Effector CD8-positive, alpha-beta T cell (primary cell): ENCODE measurements around the gene RAB40A.
A peak's percentile ranks its signal among the peaks of the same experiment; 100 is the strongest.

Experiments used
- DNase-seq: peaks from one replicate; lab custom pipeline; 2025; lab: John Stamatoyannopoulos, UW
- total RNA-seq, 4 experiments: gene quantifications; one replicate each; lab custom pipeline; 2026; lab: John Stamatoyannopoulos, UW

RAB40A gene, protein sequence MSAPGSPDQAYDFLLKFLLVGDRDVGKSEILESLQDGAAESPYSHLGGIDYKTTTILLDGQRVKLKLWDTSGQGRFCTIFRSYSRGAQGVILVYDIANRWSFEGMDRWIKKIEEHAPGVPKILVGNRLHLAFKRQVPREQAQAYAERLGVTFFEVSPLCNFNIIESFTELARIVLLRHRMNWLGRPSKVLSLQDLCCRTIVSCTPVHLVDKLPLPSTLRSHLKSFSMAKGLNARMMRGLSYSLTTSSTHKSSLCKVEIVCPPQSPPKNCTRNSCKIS
- total RNA-seq = 0 to 0.10 (median 0) reads per million in 4 experiments

DNA sequence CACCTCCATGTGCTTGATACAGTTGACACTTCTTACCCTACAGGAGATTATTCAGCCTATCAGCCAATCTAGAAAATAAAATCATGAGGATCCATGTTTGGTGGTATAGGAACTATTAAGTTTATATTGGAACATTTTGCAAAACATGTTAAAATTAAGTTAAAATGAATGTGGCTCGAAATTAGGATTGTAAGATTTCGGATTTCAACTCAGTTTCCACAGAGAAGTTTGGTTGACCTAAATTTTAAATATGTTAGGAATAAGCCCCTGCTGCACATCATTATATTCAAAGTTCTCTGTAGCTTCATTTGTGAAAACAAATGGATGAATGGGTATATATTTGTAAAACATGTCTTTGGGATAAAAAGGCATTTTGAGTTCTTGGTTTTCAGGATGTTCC lies at the start of gene RAB40A:
TSS of gene RAB40A (minus strand) at position 101 of the 400 bp plus-strand sequence. CDS start 18,733 bp downstream, outside the sequence.
- DNase-seq = no peak

DNA sequence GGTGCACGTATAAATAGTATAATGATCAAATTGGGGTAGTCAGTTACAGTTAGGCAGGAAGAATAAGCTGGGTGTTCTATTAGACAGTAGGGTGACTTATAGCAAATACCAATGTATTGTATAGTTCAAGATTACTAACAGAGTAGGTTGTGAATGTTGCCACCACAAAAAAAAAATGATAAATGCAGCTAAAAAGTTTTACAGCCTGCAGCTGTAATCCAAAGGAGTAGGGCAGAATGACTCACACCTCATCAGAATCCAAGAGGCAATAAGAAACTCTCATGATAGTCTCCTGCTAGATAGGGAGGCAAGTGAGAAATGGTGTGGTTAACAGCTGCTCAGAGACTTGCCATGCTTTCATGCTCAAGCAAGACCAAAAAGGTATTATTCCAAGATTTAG lies 46.5 kb upstream of the RAB40A start:
- no peak for DNase-seq

DNA sequence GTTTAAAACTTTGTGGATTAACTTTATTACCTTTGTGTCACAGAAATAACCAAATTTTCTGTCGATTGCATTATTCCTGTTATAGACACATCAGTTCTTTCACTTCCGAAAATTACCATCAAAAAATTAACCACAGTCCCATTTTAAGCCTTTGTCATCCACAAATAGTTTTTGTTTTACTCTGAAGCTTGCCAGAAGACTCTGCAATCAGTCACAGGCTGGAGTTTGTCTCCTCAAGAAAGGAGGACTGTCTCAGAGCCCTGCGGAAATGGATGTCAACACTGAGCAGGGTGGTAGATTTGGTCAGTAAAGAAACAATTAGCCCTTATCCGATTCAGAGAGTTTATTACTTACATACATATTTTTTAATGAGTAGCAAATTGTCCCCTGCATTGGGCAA lies 45.9 kb upstream of the RAB40A start:
- DNase-seq = no peak

DNA sequence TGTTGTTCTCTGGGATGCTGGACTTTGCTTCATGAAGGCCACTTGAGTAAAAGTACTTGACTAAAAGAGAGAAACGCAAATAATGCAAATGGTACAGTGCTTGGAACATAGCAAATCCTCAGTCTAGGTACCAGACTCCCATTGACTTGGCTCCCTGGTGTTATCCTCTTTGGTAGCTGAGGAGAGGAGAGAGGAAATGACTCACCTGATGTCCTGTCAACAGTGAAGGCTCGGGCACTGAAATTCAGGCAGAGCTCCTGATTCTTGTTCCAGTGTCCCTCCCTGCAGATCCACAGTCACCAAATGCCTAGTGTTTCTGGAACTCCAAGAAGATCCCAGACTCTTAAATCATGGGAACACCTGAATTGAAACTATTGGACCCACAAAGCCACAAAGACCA lies 43.5 kb upstream of the RAB40A start:
- no peak for DNase-seq

DNA sequence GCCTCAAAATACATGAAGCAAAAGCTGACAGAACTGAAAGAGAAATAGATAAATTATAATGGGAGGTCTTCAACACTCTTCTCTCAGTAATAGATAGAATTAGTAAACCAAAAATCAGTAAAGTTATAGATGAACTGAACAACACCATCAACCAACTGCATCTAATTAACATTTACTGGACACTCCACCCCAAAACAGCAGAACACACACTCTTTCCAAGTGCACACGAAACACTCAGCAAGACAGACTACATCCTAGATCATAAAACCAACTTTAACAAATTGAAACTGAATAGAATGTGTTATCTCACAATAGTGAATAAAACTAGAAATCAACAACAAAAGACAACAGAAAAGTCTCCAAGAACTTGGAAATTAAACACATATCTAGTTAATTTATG lies 41.0 kb upstream of the RAB40A start:
- no peak for DNase-seq

DNA sequence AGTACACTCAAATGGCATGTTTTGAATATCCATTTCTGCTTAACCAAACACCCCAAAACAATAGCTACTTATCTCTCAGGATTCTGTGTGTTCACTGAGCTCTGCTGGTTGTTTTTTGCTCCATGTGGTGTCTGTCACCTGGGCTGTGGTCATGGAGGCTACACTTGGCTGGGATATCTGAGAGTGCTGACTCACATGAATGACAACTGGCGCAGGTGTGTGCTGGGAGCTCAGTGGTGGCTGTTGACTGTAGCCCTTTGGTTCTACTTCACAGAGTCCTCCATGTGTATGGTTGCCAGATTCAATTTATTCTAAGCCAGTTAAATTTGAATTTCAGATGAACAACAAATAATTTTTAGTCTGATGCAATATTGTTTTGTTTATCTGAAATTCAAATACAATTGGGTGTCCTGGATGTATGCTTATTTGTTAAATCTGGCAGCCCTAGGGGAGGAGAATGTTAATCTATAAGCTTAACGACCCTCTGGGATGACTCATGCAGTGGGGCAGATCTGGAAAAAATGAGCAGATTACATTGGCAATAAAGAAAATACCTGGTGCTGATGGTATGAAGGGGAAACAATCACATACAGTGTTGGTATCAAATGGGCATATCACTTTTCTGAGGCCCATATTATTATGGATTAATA lies 37.8 kb upstream of the RAB40A start:
- no peak for DNase-seq

DNA sequence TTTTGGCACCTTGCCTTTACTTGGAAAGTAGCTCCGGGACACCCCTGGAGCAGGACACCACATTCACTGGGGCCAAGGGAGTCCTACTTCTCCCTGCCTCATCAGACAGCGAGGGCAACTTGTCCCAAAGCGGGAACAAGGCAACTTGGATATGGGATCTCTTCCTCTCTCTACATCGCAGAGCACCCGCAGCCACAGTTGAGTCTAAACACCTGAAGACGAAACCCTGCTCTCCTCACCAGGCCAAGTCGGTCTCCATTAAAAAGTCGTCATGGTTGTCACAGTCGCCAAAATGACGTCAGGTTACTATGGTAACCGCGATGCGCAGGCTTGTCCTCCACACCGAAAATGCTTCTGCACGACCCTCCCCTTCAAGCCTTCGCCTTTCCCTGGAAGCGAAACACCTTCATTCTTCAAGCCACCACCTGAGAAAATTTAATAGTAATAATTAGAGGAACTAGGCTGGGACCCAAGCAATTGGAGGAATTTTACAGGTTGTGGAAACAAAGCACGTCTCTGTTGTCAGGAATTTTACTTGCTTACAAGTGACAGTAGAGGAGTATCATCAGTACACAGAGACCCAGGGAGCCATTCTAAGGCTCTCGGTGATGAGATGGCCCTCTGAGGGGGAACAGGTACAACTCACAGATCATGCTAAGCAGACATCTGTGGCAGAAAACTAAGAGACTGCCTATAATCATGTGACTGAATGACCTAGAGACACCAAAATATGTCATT lies 35.6 kb upstream of the RAB40A start:
- DNase-seq = peak; percentile 37

DNA sequence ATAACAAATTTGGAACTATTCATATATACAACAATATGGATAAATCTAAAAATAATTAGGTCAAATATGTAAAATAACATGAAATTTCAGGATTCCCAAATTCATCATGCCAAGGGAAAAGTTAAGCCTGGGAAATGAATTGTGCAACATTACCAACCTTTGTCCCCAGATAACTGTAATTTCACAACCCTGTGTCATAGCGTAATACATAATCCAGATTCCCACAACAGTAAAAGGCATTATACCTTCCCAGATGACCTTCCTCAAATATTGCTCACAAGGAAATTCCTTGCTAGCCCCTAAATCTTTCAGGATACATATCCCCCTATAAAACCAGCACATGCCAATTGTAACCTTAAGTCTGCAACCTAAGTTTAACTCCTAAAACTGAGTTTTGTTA lies 32.9 kb upstream of the RAB40A start:
- DNase-seq = no peak

DNA sequence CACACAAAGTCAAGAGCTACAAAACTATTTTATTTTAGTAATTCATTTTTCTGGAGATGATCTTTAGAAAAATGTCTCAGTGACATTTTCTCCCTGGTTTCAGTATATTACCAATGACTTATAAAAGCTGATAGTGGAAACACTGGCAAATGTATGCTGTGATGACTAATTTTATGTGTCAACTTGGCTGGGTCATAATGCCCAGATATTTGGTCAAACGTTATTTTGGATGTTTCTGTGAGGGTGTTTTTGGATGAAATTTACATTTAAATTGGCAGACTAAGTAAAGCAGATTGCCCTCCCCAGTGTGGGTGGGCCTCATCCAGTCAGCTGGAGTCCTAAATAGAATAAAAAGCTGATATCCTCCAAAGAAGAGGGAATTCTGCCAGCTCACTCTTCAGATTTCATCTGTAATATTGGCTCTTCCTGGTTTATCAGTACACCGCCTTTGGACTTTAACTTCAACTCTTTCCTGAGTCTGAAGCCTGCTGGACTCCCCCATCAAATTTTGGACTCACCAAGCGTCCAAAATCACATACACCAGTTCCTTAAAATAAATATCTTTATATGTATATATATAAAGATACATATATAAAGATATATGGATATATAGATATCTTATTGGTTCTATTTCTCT lies 31.2 kb upstream of the RAB40A start:
- no peak for DNase-seq

DNA sequence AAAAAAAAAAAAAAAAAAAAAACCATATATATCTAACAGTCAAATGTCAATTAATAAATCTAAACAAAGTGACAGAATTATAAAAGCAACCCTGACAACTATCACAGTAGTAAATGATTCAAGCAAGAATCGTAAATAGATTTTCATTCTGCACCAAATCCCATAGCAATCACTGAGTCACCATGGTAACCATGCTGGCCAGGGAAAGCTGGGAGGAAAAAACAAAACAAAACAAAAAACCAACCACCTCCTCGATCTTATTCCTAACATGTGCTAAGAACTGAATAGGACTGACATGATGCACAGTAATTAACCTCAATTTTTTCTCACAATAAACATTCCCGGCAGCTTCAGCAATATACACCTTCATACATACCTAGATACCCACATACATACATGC lies 30.6 kb upstream of the RAB40A start:
- DNase-seq = no peak

DNA sequence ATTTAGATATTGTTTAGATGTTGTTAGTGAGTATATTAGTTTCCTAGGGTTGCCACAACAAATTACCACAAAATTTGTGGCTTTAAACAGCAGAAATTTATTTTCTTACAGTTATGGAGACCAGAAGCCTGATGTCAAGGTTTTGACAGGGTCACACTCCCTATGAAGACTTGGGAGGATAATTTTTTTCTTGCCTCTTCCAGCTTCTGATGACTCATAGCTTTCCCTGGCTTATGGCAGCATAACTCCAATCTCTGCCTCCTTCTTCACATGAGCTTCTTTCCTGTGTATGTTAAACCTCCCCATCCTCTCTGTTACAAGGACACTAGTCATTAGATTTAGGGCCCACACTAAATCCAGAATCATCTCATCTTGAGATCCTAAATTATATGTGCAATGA lies 20.9 kb upstream of the RAB40A start:
- DNase-seq = no peak

DNA sequence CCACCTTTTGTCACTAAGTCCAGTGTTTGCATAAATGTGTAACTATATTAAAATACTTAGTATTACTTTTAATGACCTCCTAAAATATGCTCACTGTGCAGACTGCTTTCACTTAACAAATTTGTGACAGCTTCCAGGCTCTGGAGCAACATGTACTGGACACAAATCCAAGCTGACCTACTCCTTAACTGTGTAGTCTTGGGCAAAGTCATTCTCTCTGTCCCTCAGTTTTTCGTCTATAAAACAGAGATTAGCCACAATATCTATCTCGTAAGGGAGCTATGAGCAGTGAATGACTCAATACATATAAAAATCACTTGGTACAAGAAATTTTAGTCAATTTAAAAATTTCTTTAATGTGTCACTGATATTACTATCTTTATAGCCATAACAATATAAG lies 20.4 kb upstream of the RAB40A start:
- no peak for DNase-seq

DNA sequence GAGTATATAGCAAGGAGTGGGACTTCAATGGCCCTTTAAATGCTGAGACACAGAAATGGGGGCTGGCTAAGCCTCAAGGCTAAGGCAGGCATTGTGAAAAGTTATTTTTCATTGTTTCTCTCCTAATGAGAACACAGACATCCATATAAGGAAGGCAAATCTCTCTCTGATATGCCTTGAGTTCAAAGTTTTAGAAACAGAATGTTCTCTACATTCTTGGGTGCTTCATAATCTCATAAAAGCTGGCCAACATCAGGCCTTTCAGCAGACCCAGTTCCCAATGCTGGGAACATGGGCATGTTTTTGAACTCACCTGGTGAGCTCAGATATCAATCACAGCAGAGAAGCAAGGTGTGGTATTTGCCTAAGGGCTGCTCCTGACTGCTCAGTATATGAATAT lies 19.4 kb upstream of the RAB40A start:
- no peak for DNase-seq

DNA sequence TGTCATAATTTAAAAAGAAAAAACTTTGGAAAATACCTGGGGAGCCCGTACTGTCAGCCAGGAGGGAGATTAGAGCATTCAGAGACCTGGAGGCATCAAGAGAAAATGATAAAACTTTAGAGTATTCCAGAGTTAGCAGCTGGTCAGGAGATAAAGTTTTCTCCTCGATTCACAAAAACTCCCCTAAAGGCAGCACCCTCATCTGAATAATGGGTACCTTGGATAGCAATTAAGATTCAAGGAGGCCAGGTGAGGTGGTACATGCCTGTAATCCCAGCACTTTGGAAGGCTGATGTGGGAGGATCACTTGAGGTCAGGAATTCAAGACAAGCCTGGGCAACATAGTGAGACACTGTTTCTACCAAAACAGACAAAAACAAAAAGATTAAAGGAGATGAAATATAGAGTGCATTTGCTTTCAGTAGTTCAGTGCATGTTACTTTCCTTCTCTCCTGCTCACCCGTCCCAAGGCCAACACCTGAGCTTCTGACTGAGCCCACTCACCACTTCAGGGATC lies 18.6 kb upstream of the RAB40A start:
- no peak for DNase-seq

DNA sequence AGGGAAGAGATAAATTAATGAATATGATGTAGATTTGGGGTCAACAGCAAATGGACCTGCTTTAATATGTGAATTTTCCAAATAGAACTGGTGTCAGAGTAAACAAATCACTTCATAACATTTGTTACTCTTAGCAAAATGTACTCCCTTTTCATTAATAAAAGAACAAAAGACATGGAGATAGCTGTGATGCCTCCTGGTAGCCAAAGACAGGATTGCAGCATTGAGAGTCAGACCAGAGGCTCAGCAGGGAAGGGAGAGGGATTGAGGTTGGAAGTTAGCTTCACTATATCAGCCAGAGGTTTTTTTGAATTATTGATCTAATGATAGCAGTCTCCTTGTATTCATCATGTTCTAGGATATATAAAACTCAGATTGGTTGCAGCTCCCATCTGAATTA lies 17.4 kb upstream of the RAB40A start:
- DNase-seq = no peak

DNA sequence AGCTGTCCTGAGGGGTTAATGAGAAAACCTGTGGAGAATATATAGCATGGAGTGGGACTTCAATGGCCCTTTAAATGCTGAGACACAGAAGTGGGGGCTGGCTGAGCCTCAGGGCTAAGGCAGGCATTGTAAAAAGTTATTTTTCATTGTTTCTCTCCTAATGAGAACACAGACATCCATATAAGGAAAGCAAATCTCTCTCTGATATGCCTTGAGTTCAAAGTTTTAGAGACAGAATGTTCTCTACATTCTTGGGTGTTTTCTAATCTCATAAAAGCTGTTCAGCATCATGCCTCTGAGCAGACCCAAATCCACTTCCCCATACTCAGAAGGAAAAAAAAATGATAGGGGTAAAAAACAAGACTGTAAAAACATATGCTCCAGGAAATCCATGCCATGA lies 16.8 kb upstream of the RAB40A start:
- DNase-seq = no peak

DNA sequence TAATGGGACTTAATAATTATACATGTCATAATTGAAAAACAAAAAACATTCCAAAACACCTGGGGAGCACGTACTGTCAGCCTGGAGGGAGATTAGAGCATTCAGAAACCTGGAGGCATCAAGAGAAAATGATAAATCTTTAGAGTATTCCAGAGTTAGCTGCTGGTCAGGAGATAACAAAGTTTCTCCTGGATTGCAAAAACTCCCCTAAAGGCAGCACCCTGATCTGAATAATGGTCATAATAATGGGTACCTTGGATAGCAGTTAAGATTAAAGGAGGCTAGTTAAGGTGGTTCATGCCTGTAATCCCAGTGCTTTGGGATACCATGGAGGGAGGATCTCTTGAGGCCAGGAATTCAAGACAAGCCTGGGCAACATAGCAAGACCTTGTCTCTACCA lies 15.9 kb upstream of the RAB40A start:
- no peak for DNase-seq

DNA sequence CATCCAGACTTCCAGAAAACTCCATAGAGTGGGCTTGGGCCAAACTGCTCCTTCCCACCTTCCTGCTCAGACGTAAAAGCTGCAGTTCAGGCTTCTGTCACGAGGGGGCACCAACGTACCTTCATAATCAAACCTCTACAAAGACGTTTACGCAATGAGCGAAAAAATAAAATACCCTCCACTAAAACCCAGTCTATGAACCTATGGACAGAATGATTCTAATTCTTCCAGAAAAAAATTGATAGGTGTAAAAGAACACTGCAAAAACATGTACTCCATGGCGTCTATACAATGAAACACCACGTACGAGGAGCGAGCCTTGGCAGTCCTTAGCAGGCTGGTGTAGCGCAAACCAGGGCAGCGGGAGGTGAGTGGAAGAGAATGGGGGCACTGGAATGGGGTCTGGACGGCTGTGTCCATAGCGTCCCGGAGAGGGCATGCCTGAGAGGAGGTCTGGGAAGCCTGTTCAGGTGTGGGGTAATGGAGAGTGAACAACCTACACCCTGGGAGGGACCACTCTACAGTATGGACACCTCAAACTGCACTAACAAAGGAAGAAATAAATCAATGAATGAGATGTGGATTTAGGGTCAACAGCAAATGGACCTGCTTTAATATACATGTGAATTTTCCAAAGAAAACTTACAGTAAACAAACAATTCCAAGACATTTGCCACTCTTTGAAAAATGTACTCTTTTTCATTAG lies 14.4 kb upstream of the RAB40A start:
- DNase-seq = peak; percentile 54

DNA sequence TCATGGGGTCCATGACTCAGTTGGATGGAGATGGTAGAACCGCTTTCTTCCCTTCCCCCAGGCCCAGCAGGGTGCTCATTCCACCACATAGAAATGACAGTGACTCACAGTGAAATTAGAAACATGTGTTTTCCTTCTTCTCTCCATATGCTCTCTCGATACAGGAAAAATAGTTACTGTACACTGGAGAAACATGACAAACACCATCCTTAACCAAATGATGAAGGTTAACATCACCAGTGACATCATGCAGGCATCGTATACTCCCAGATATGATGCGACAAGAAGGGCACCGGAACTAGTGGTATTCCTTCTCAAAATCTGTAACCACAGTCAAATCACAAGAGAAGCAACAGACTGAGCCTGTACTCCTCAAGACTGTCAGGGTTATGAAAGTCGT lies 11.7 kb upstream of the RAB40A start:
- DNase-seq = no peak

DNA sequence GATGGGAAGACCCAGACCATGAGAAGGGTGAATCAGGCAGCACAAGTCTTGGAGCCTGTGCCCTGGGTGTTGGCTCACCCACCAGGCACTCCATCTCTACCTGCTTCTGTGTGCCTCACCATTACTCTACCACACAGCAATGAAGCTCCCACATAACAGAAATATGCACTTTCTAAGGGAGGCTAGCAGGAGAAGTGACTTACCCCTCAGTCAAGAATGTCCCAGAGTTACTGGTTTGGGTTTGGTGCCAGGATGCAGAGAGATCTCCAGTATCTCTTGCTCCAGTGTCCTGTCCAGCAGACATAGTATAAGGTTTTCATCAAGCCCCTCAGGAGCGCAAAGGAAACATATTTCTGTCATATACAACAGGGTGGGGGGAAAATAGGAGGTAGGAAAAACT lies 11.3 kb upstream of the RAB40A start:
- DNase-seq = no peak

DNA sequence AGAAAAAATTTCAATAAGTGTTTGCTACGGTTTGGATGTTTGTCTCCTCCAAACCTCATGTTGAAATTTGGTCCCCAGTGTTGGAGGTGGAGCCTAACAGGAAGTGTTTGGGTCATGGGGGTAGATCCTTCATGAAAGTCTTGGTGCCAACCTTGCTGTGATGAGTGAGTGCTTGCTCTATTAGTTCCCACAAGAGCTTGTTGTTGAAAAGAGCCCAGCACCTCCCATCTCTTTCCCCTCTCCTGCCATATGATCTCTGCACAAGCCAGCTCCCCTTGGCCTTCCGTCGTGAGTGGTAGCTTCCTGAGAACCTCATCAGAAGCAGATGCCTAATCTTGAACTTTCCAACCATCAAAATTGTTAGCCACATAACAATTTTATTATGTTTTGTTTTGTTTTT lies 10.3 kb upstream of the RAB40A start:
- DNase-seq = no peak

DNA sequence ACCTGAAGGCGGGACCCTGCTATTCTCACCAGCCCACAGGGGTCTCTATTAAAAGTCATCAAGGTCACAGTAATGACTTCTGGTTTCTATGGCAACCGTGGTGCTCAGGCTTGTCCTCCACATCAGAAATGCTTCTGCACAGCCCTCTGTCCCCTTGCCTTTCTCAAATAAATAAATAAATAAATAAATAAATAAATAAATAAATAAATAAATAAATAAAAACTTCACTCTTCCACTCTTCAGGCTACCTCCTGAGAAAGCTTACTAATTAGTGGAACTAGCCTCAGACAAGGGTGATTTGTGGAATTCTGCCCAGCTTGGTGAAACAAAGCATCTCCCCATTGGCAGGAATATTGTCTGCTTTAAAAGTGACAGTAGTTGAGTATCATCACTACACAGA lies 5.5 kb upstream of the RAB40A start:
- no peak for DNase-seq
